Uterus (tissue), 2 donors: ENCODE measurements around the gene WAS.

ENCODE experiments used
- POLR2A ChIP-seq, 2 donors: fragments of 450-650 bp; IDR thresholded peaks; one replicate each; pipeline ENCODE4 v1.6.1; 2016; ENCODE audit warnings: antibody characterized with exemption in 2 of 2, mild to moderate bottlenecking in 1 of 2, moderate library complexity in 1 of 2
- TF ChIP-seq, protein P1 (sequence below), 4 experiments: fragments of 200-600 bp in 2 of 4; fragments of 450-650 bp in 2 of 4; sonication (generic) in 2 of 4; IDR thresholded peaks; one replicate each; pipeline ENCODE4 v1.5.1; 2016 to 2019; ENCODE audit warnings: antibody characterized with exemption in 4 of 4, mild to moderate bottlenecking in 2 of 4, moderate library complexity in 1 of 4

DNA sequence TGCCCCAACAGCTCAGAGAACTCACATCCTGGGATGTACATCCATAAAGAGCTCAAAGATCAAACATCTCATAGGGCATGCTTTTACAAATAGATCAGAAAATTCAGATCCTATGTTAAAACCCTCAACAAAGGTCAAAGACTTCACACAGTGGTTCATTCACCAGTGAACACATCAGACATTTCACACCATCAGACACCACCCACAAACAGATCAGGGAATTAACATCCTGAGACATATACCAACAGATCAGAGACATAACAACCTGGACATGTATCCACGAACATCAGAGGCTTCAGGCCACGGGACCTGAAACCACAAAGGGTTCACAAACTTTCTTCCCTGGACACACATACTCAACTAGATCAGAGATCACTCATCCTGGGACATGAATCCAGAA is 36.4 kb downstream of the WAS start:
- TF ChIP-seq, protein P1, sequence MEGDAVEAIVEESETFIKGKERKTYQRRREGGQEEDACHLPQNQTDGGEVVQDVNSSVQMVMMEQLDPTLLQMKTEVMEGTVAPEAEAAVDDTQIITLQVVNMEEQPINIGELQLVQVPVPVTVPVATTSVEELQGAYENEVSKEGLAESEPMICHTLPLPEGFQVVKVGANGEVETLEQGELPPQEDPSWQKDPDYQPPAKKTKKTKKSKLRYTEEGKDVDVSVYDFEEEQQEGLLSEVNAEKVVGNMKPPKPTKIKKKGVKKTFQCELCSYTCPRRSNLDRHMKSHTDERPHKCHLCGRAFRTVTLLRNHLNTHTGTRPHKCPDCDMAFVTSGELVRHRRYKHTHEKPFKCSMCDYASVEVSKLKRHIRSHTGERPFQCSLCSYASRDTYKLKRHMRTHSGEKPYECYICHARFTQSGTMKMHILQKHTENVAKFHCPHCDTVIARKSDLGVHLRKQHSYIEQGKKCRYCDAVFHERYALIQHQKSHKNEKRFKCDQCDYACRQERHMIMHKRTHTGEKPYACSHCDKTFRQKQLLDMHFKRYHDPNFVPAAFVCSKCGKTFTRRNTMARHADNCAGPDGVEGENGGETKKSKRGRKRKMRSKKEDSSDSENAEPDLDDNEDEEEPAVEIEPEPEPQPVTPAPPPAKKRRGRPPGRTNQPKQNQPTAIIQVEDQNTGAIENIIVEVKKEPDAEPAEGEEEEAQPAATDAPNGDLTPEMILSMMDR (IDR thresholded peaks at IDR 0.05) = no peak
- TF ChIP-seq POLR2A (IDR thresholded peaks at IDR 0.05) = no peak
